OCI-LY1 (cell line): ENCODE results near the gene MROH2B.

Experiments used
- H2AFZ ChIP-seq: fragments of 200-600 bp; sonication (generic), shearing (Covaris generic); 2 replicates; pipeline ENCODE4 v1.6.0; 2014; ENCODE audit warnings: antibody characterized with exemption, mild to moderate bottlenecking, low read length
- H3F3A ChIP-seq: fragments of 200-600 bp; sonication (generic), shearing (Covaris generic); 2 replicates; pipeline ENCODE4 v1.6.0; 2014; ENCODE audit warnings: mild to moderate bottlenecking, antibody characterized with exemption, low read length, moderate library complexity; ENCODE audit not compliant: insufficient read depth
- H3K27ac ChIP-seq: fragments of 200-600 bp; sonication (generic); 2 replicates; pipeline ENCODE4 v1.5.1; 2014; ENCODE audit warnings: low read length, mixed run types, mild to moderate bottlenecking, low read depth; ENCODE audit not compliant: poor library complexity, severe bottlenecking
- H3K27me3 ChIP-seq: fragments of 200-600 bp; sonication (generic); 2 replicates; pipeline ENCODE4 v1.6.0; 2014; ENCODE audit warnings: antibody characterized with exemption, mild to moderate bottlenecking, low read length, moderate library complexity; ENCODE audit not compliant: insufficient read depth
- H3K36me3 ChIP-seq: fragments of 200-600 bp; sonication (generic); 2 replicates; pipeline ENCODE4 v1.6.1; 2014; ENCODE audit warnings: mild to moderate bottlenecking, antibody characterized with exemption, low read length, moderate library complexity, mixed read lengths; ENCODE audit not compliant: insufficient read depth
- H3K4me1 ChIP-seq: fragments of 200-600 bp; sonication (generic); 2 replicates; pipeline ENCODE4 v1.5.1; 2014; ENCODE audit warnings: mild to moderate bottlenecking, low read length, moderate library complexity; ENCODE audit not compliant: insufficient read depth, severe bottlenecking
- H3K4me2 ChIP-seq: fragments of 200-600 bp; sonication (generic), shearing (Covaris generic); 2 replicates; pipeline ENCODE4 v1.6.1; 2014; ENCODE audit warnings: low read length
- H3K4me3 ChIP-seq: fragments of 200-600 bp; sonication (generic); 2 replicates; pipeline ENCODE4 v1.5.1; 2014; ENCODE audit warnings: low read length, low read depth, mild to moderate bottlenecking, mixed read lengths; ENCODE audit not compliant: poor library complexity, severe bottlenecking
- H3K79me2 ChIP-seq: fragments of 200-600 bp; shearing (Covaris generic); 2 replicates; pipeline ENCODE4 v1.6.1; 2016; ENCODE audit warnings: mixed run types, low read length, mixed read lengths; ENCODE audit not compliant: insufficient read depth
- H3K9ac ChIP-seq: fragments of 200-600 bp; sonication (generic), shearing (Covaris generic); 2 replicates; pipeline ENCODE4 v1.6.1; 2014; ENCODE audit warnings: mild to moderate bottlenecking, low read length, mixed read lengths
- H3K9me2 ChIP-seq: fragments of 200-600 bp; sonication (generic), shearing (Covaris generic); 2 replicates; pipeline ENCODE4 v1.6.1; 2014; ENCODE audit warnings: low read depth, mild to moderate bottlenecking, low read length, mixed read lengths
- H3K9me3 ChIP-seq: fragments of 200-600 bp; shearing (Covaris generic); 2 replicates; pipeline ENCODE4 v1.6.1; 2014; ENCODE audit warnings: low read length, mixed read lengths
- H4K20me1 ChIP-seq: fragments of 200-600 bp; sonication (generic), shearing (Covaris generic); 2 replicates; pipeline ENCODE4 v1.6.0; 2016; ENCODE audit warnings: mild to moderate bottlenecking, low read length; ENCODE audit not compliant: insufficient read depth
- CTCF ChIP-seq: fragments of 200-600 bp; sonication (generic), shearing (Covaris generic); IDR thresholded peaks from 2 replicates; pipeline ENCODE4 v1.5.1; 2017; ENCODE audit warnings: mild to moderate bottlenecking, antibody characterized with exemption, low read length, moderate library complexity, mixed read lengths
- EZH2 ChIP-seq: fragments of 200-600 bp; sonication (generic), shearing (Covaris generic); IDR thresholded peaks from 2 replicates; pipeline ENCODE4 v1.8.0; 2017; ENCODE audit warnings: borderline replicate concordance, mixed run types, mild to moderate bottlenecking, antibody characterized with exemption, low read length, moderate library complexity, mixed read lengths

Gene MROH2B

DNA sequence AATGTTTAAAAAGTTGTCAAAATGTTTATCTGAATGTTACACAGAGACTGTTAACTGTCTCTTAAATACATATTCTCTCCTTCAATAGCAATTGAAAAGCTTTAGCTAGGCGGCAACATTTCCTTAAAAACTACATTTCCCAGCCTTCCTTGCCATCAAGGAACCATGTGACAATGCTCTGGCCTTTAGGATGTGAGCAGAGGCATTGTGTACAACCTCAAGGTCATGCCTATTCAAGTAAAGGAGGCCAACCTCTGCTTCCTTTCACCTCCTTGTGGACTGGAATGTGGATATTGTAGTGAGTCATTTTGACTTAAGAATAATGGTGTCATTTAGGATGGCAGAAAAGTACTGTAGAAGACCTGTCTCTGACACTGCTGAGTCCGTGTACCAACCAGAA lies 23.7 kb upstream of the MROH2B start:
- no peaks in the 10 kb centered on the region for H3K36me3 ChIP-seq
- no peaks in the 10 kb centered on the region for H3K79me2 ChIP-seq
- no peaks in the 10 kb centered on the region for H3K9me2 ChIP-seq
- no peaks in the 10 kb centered on the region for H3K9me3 ChIP-seq
- H3K27ac ChIP-seq, result no peak overlapping the region
- H2AFZ ChIP-seq, result no peak overlapping the region
- TF ChIP-seq CTCF, result no peak
- no peak for TF ChIP-seq EZH2
- no peaks in the 10 kb centered on the region for H3F3A ChIP-seq
- H3K27me3 ChIP-seq, result no peaks in the 10 kb centered on the region
- no peak overlapping the region for H3K4me2 ChIP-seq
- H3K9ac ChIP-seq, result no peak overlapping the region
- H3K4me3 ChIP-seq, result no peak overlapping the region
- no peaks in the 10 kb centered on the region for H3K4me1 ChIP-seq
- H4K20me1 ChIP-seq, result no peaks in the 10 kb centered on the region

- no peak overlapping the region for H3K4me2 ChIP-seq
These were observed 22.7 kb upstream of the MROH2B start for GRCh38 chr5:41093803-41094202.

DNA sequence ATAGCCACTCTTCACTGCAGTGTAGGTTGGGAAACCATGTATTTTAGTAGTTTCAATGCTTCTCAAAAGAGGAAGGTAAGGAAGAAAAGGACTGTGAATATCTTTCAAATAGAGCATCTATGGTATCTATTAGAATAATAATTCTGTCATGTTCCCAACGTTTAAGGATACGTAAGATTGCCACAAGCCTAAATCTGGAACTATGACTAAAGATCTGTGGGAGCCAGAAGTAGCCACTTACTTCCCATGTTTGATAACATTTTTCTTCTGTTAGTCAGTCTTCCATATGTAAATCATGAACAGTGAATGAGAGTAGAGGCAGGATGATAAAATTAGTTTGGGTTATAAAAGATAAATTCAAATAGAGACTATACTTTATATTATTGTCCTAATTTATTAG lies 16.3 kb upstream of the MROH2B start:
- Histone ChIP-seq H3K9ac (no peak overlapping the region), H4K20me1 (no peaks in the 10 kb centered on the region), H3F3A (no peaks in the 10 kb centered on the region), H3K9me2 (no peaks in the 10 kb centered on the region), H3K27me3 (no peaks in the 10 kb centered on the region), H3K79me2 (no peaks in the 10 kb centered on the region), H3K9me3 (no peaks in the 10 kb centered on the region), H3K4me1 (no peaks in the 10 kb centered on the region), H3K36me3 (no peaks in the 10 kb centered on the region), H3K4me3 (no peak overlapping the region), H3K4me2 (no peak overlapping the region), H3K27ac (no peak overlapping the region), H2AFZ (no peak overlapping the region)
- TF ChIP-seq EZH2 (no peak), CTCF (no peak)

More at GRCh38 chr5:41093803-41094202, 22.7 kb upstream of the MROH2B start:
- no peak overlapping the region for H2AFZ ChIP-seq
- H3F3A ChIP-seq, result no peaks in the 10 kb centered on the region
- H3K9me3 ChIP-seq, result no peaks in the 10 kb centered on the region
- no peaks in the 10 kb centered on the region for H3K79me2 ChIP-seq
- H3K4me1 ChIP-seq, result no peaks in the 10 kb centered on the region
- no peaks in the 10 kb centered on the region for H3K9me2 ChIP-seq
- no peaks in the 10 kb centered on the region for H3K36me3 ChIP-seq
- H3K27me3 ChIP-seq, result no peaks in the 10 kb centered on the region
- H3K9ac ChIP-seq, result no peak overlapping the region
- no peaks in the 10 kb centered on the region for H4K20me1 ChIP-seq
- H3K4me3 ChIP-seq, result no peak overlapping the region
- H3K27ac ChIP-seq, result no peak overlapping the region
- TF ChIP-seq CTCF (no peak), EZH2 (no peak)
